ENCODE measurements around the gene CTCFL.

The CTCFL gene

DNA sequence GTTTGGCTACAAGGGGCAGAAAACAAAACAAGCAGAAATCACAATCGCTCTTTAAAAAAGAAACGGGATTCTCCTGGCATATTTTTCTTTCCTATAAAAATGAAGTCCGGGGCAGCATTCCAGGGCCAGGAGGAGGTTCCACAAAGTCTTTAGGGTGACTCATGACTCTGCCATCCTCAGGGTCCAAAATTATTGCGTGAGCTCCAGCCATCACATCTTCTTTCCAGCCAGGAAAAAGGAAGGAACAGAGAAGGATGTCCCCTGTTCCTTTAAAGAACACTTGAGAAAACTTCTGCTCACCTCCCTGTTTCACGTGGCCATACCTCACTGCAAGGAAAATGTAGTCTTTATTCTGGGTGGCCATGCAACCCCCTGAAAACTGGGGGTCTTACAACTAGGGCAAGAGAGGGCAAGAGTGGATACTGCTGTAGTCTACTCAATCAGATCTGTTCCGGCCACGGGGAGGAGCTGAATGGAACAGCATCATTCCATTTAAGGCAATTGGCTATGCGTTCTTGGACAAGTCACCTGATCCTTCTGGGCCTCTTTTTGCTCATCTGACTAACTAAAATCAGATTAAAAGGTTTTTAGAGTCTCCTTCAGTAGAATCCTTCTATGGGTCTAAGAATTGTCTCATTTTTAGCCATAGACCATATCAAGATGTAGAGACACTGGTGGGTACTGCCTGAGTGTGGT is 49.4 kb downstream of the CTCFL start:
- H3K9ac ChIP-seq (ENCODE audit: low read depth, low read length), result no peak overlapping the region
- ATAC-seq (ENCODE audit: insufficient read depth, low read depth), result no peak
- no peak overlapping the region for H3K4me3 ChIP-seq (ENCODE audit: low read depth in 1 of 2, low read length in 2 of 2)

DNA sequence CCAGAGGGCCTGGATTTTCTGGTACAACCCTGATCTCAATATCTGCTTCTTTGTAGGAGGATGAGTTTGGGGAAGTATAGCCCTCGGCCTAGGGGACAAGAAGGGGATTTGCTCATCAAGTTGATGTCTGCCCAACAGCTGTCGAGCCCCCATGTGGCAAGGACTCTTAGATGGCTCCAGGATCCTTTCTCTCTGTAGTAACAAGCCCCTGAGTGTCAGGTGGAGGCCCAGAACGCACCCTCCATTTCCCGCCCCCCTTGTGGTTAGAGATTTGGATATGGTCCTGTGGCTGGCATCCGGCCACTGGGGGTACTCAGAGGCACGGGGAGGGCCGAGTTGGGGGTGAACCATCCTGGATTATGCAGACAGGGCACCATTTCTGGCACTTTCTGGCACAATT is 50.1 kb downstream of the CTCFL start:
- Histone ChIP-seq H2AFZ (ENCODE audit: low read depth, low read length) (no peak overlapping the region), H3K9ac (ENCODE audit: low read depth, low read length) (no peak overlapping the region)
- DNase-seq, result no peak

More for the DNA sequence above, 49.4 kb downstream of the CTCFL start:
- Histone ChIP-seq H4K20me1 (ENCODE audit: insufficient read depth, low read length) (peaks cover 6% of the 10 kb centered on the region; the same call in 1 of the 2 replicates), H3K9me3 (ENCODE audit: insufficient read depth, low read length, severe bottlenecking) (no peaks in the 10 kb centered on the region), H3K36me3 (ENCODE audit: insufficient read depth, low read length) (no peaks in the 10 kb centered on the region), H3K4me2 (ENCODE audit: insufficient read depth, low read length) (no peak overlapping the region), H3K27me3 (ENCODE audit: insufficient read depth, low read length, poor library complexity) (peaks cover 53% of the 10 kb centered on the region), H2AFZ (ENCODE audit: low read depth, low read length) (no peak overlapping the region), H3K79me2 (ENCODE audit: insufficient read depth, low read length) (no peaks in the 10 kb centered on the region), H3K27ac (ENCODE audit: low read length) (no peak overlapping the region), H3K4me1 (ENCODE audit: insufficient read depth, low read length) (peaks cover 9% of the 10 kb centered on the region)
- TF ChIP-seq, protein P1, sequence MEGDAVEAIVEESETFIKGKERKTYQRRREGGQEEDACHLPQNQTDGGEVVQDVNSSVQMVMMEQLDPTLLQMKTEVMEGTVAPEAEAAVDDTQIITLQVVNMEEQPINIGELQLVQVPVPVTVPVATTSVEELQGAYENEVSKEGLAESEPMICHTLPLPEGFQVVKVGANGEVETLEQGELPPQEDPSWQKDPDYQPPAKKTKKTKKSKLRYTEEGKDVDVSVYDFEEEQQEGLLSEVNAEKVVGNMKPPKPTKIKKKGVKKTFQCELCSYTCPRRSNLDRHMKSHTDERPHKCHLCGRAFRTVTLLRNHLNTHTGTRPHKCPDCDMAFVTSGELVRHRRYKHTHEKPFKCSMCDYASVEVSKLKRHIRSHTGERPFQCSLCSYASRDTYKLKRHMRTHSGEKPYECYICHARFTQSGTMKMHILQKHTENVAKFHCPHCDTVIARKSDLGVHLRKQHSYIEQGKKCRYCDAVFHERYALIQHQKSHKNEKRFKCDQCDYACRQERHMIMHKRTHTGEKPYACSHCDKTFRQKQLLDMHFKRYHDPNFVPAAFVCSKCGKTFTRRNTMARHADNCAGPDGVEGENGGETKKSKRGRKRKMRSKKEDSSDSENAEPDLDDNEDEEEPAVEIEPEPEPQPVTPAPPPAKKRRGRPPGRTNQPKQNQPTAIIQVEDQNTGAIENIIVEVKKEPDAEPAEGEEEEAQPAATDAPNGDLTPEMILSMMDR (IDR thresholded peaks at IDR 0.05; ENCODE audit: borderline replicate concordance, extremely low read depth, low read length, poor library complexity, severe bottlenecking), result no peak
- TF ChIP-seq EZH2 (IDR thresholded peaks at IDR 0.05; ENCODE audit: borderline replicate concordance, low read depth, low read length, severe bottlenecking), result no peak
- DNase-seq, result no peak

DNA sequence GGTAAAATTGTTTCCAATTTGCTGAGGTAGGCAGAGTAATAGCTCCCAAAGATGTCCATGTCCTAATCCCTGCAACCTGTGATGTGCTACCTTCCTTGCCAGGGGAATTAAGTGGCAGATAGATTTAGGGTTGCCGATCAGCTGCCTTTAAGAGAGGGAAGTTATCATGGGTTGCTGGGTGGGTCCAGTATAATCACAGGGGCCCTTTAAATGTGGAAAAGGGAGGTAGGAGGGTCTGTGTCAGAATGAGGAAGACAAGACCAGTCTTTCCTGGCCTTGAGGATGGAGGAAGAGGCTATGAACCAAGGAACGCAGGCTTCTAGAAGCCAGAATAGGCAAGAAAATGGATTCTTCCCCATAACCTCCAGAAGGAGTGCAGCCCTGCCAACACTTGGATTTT is 50.7 kb downstream of the CTCFL start:
- peaks cover 60% of the 10 kb centered on the region for H3K27me3 ChIP-seq (ENCODE audit: insufficient read depth, low read length, poor library complexity)
- no peak overlapping the region for H3K4me2 ChIP-seq (ENCODE audit: insufficient read depth, low read length)
- H3K27ac ChIP-seq (ENCODE audit: low read length), result no peak overlapping the region
- H3K9me3 ChIP-seq (ENCODE audit: insufficient read depth, low read length, severe bottlenecking), result no peaks in the 10 kb centered on the region
- no peaks in the 10 kb centered on the region for H3K36me3 ChIP-seq (ENCODE audit: insufficient read depth, low read length)
- TF ChIP-seq EZH2 (IDR thresholded peaks at IDR 0.05; ENCODE audit: borderline replicate concordance, low read depth, low read length, severe bottlenecking), result no peak
- TF ChIP-seq, protein P1 (IDR thresholded peaks at IDR 0.05; ENCODE audit: borderline replicate concordance, extremely low read depth, low read length, poor library complexity, severe bottlenecking), result no peak
- no peak overlapping the region for H2AFZ ChIP-seq (ENCODE audit: low read depth, low read length)
- 0 out of 2 replicates have a peak, but pooled peaks cover 10% of the 10 kb centered on the region for H4K20me1 ChIP-seq (ENCODE audit: insufficient read depth, low read length)
- H3K79me2 ChIP-seq (ENCODE audit: insufficient read depth, low read length), result no peaks in the 10 kb centered on the region
- DNase-seq, result no peak
- no peak for ATAC-seq (ENCODE audit: insufficient read depth, low read depth)
- no peak overlapping the region for H3K9ac ChIP-seq (ENCODE audit: low read depth, low read length)
- H3K4me1 ChIP-seq (ENCODE audit: insufficient read depth, low read length), result peaks cover 9% of the 10 kb centered on the region
- H3K4me3 ChIP-seq (ENCODE audit: low read depth in 1 of 2, low read length in 2 of 2), result no peak overlapping the region

More for the DNA sequence above, 50.1 kb downstream of the CTCFL start:
- H3K27ac ChIP-seq (ENCODE audit: low read length), result no peak overlapping the region
- no peak for ATAC-seq (ENCODE audit: insufficient read depth, low read depth)
- H3K9me3 ChIP-seq (ENCODE audit: insufficient read depth, low read length, severe bottlenecking), result no peaks in the 10 kb centered on the region
- no peak overlapping the region for H3K4me2 ChIP-seq (ENCODE audit: insufficient read depth, low read length)
- H3K79me2 ChIP-seq (ENCODE audit: insufficient read depth, low read length), result no peaks in the 10 kb centered on the region
- no peak for TF ChIP-seq EZH2 (IDR thresholded peaks at IDR 0.05; ENCODE audit: borderline replicate concordance, low read depth, low read length, severe bottlenecking)
- TF ChIP-seq, protein P1 (IDR thresholded peaks at IDR 0.05; ENCODE audit: borderline replicate concordance, extremely low read depth, low read length, poor library complexity, severe bottlenecking), result no peak
- H3K4me1 ChIP-seq (ENCODE audit: insufficient read depth, low read length), result peaks cover 9% of the 10 kb centered on the region
- peaks cover 55% of the 10 kb centered on the region for H3K27me3 ChIP-seq (ENCODE audit: insufficient read depth, low read length, poor library complexity)
- 0 out of 2 replicates have a peak, but pooled peaks cover 10% of the 10 kb centered on the region for H4K20me1 ChIP-seq (ENCODE audit: insufficient read depth, low read length)
- H3K36me3 ChIP-seq (ENCODE audit: insufficient read depth, low read length), result no peaks in the 10 kb centered on the region
- no peak overlapping the region for H3K4me3 ChIP-seq (ENCODE audit: low read depth in 1 of 2, low read length in 2 of 2)

Data from DND-41 (cell line).